ENCODE data around the gene IQCK.

The IQCK gene

GRCh38 chr16:19690196-19690595 is 27.9 kb upstream of the IQCK start:
- H3K4me3 ChIP-seq (ENCODE audit: control insufficient read depth, low read depth, low read length) = no peak overlapping the region
- no peak for DNase-seq (ENCODE audit: low read depth)
- no peak for TF ChIP-seq CTCF (IDR thresholded peaks at IDR 0.05; ENCODE audit: control insufficient read depth, insufficient read depth, low read depth, low read length, missing control alignments)

- H3K4me3 ChIP-seq (ENCODE audit: control insufficient read depth, low read depth, low read length) = no peak overlapping the region
- DNase-seq (ENCODE audit: low read depth) = no peak
- TF ChIP-seq CTCF (IDR thresholded peaks at IDR 0.05; ENCODE audit: control insufficient read depth, insufficient read depth, low read depth, low read length, missing control alignments) = no peak
Measured at GRCh38 chr16:19691161-19691711, 26.8 kb upstream of the IQCK start.

GRCh38 chr16:19694989-19695388 is 23.1 kb upstream of the IQCK start:
- no peak for TF ChIP-seq CTCF (IDR thresholded peaks at IDR 0.05; ENCODE audit: control insufficient read depth, insufficient read depth, low read depth, low read length, missing control alignments)
- no peak for DNase-seq (ENCODE audit: low read depth)
- H3K4me3 ChIP-seq (ENCODE audit: control insufficient read depth, low read depth, low read length) = no peak overlapping the region

- no peak for TF ChIP-seq CTCF (IDR thresholded peaks at IDR 0.05; ENCODE audit: control insufficient read depth, insufficient read depth, low read depth, low read length, missing control alignments)
- H3K4me3 ChIP-seq (ENCODE audit: control insufficient read depth, low read depth, low read length) = no peak overlapping the region
- DNase-seq (ENCODE audit: low read depth) = peak; percentile 79
Measured at GRCh38 chr16:19696328-19696727, 21.7 kb upstream of the IQCK start.

- no peak for TF ChIP-seq CTCF (IDR thresholded peaks at IDR 0.05; ENCODE audit: control insufficient read depth, insufficient read depth, low read depth, low read length, missing control alignments)
- DNase-seq (ENCODE audit: low read depth) = no peak
- H3K4me3 ChIP-seq (ENCODE audit: control insufficient read depth, low read depth, low read length) = no peak overlapping the region
Measured at GRCh38 chr16:19696961-19697360, 21.1 kb upstream of the IQCK start.

GRCh38 chr16:19697756-19698318 is 20.2 kb upstream of the IQCK start:
- H3K4me3 ChIP-seq (ENCODE audit: control insufficient read depth, low read depth, low read length) = no peak overlapping the region
- TF ChIP-seq CTCF (IDR thresholded peaks at IDR 0.05; ENCODE audit: control insufficient read depth, insufficient read depth, low read depth, low read length, missing control alignments) = no peak
- DNase-seq (ENCODE audit: low read depth) = no peak

All from AG09309 (cell line).